Measurements from ENCODE around the gene HSD17B11. TPM values are rescaled to one million over a fixed set of nuclear protein-coding genes. Genes with fewer than 3 reads are reported as not detected.
"Not testable (repeated sequence)": the region's sequence is repeated elsewhere in the genome, so short reads cannot be mapped to it uniquely, and the experiment has no call there.

Gene HSD17B11
- total and polyA plus RNA-seq, 8 donors = 20.0 to 53.5 (median 34.8) TPM

DNA sequence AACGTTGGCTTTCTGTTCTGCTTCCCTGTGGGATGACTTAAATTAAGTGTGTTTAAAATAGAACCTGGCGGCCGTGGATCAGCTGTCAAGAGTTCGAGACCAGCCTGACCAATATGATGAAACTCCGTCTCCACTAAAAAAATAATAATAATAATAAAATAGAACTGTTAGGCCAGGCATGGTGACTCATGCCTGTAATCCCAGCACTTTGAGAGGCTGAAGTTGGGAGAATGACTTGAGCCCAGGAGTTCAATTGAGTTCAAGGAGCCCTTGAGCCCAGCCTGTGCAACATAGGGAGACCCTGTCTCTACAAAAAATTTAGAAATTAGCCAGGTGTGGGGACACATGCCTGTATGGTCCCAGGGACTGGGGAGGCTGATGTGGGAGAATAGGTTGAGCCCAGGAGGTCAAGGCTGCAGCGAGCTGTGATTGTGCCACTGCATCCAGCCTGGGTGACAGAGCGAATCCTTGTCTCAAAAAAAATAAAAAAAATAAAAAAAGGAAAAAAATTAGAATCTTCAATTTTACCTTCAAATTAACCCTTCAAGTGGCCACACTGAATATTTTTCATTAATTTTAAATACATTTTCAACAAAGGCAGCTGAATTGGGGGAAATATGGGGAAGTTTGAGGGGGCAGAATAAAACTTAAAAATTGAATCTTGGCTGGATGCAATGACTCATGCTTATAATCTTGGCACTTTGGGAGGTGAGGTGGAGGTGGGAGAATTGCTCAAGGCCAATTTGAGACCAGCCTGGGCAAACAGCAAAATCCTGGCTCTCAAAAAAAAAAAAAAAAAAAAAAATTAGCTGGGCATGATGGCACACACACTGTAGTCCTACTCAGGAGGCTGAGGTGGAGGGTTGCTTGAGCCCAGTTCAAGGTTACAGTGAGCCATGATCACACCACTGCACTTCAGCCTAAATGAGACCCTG, 36.6 kb downstream of the HSD17B11 start:
- intact Hi-C loops (cut with DNase I) = no loop called here
- WGBS, 2 donors = 57 to 66% methylated on average over 7 of the region's 7 CpGs
- ATAC-seq = peak; percentile 71 to 81 (median 78)
- DNase-seq = peak in 2 of 6 donors; percentile 26 to 56
- Histone ChIP-seq H3K9me3 (no peaks in the 10 kb centered on the region), H3K4me3 (no peak overlapping the region), H3K4me1 (peaks cover 11 to 31% (median 25%) of the 10 kb centered on the region in 3 donors), H3K27me3 (no peaks in the 10 kb centered on the region), H3K27ac (peak overlapping the region in 2 of 4 donors; percentile 51 to 70), H3K36me3 (no peaks in the 10 kb centered on the region)
- TF ChIP-seq CTCF (IDR thresholded peaks at IDR 0.05) = no peak
- FAIRE-seq = no peak

DNA sequence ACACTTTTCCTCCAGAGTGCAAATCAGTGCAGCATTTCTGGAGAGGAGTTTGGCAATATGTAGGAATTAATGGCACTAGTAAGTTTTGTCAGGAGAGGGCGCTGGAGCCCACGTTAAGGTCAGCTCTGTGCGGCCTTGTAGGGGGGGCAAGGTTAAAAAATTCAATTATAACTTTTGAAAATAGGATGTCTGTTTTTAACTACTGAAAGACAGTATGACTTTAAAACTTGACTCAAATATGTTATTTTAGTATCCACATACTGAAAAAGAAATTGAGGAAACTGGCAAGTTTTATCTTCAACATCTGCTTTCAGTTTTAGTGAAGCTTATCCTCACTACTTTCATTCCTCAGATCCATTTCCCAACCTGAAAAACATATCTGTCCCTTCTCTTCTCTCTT, 37.4 kb downstream of the HSD17B11 start:
- peak overlapping the region in 2 of 4 donors; percentile 51 to 70 for H3K27ac ChIP-seq
- intact Hi-C loops (cut with DNase I) = no loop called here
- WGBS, 2 donors = 14 to 16% methylated on average over 3 of the region's 3 CpGs
- H3K4me3 ChIP-seq = no peak overlapping the region
- ATAC-seq (peak; percentile 83 to 89 (median 86)), FAIRE-seq (no peak), DNase-seq (peak in 4 of 6 donors; percentile 38 to 59 (median 42))
- no peaks in the 10 kb centered on the region for H3K27me3 ChIP-seq
- H3K9me3 ChIP-seq = no peaks in the 10 kb centered on the region
- peaks cover 11 to 29% (median 25%) of the 10 kb centered on the region in 3 donors for H3K4me1 ChIP-seq
- TF ChIP-seq CTCF (IDR thresholded peaks at IDR 0.05) = peak; percentile 9 to 39 (median 30)
- no peaks in the 10 kb centered on the region for H3K36me3 ChIP-seq

GRCh38 chr4:87345139-87345538, 45.8 kb downstream of the HSD17B11 start:
- H3K4me3 ChIP-seq = no peak overlapping the region
- TF ChIP-seq CTCF (IDR thresholded peaks at IDR 0.05) = no peak
- ATAC-seq = no peak
- FAIRE-seq = no peak
- H3K4me1 ChIP-seq = peaks cover 7 to 14% (median 8%) of the 10 kb centered on the region in 3 donors
- H3K27ac ChIP-seq = no peak overlapping the region
- DNase-seq = no peak
- H3K36me3 ChIP-seq = no peaks in the 10 kb centered on the region
- intact Hi-C loops (cut with DNase I) = no loop called here
- H3K27me3 ChIP-seq = no peaks in the 10 kb centered on the region
- H3K9me3 ChIP-seq = no peaks in the 10 kb centered on the region

DNA sequence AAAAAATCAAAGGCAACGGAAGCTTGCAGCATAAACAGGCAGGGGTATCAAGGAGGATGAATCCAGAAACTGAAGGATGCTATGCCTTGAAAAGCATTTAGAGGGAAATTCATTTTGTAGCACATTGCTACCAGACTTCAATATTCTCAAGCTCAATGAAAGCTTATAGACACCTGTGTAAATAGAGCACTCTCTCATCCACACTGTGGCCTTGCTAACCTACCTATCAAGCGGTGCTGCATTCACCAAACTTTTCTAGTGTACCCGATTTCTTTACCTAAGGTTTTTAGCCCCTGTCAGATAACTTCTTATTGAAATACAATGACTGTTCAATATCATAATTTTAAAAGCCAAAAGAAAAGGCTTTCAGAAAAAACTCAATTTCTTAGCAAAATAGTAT, 48.1 kb downstream of the HSD17B11 start:
- intact Hi-C loops (cut with DNase I) = no loop called here
- Histone ChIP-seq H3K4me1 (peaks cover 7 to 14% (median 8%) of the 10 kb centered on the region in 3 donors), H3K27me3 (no peaks in the 10 kb centered on the region), H3K9me3 (no peaks in the 10 kb centered on the region), H3K4me3 (no peak overlapping the region), H3K36me3 (peaks cover 0 to 7% (median 0%) of the 10 kb centered on the region in 3 donors), H3K27ac (peak overlapping the region; percentile 36 to 79 (median 50))
- FAIRE-seq (no peak), DNase-seq (peak in 3 of 6 donors; percentile 40 to 49 (median 47)), ATAC-seq (peak; percentile 94 to 96 (median 95))
- TF ChIP-seq CTCF (IDR thresholded peaks at IDR 0.05) = no peak
- 39 to 42% methylated on average over 3 of the region's 3 CpGs for WGBS, 2 donors

DNA sequence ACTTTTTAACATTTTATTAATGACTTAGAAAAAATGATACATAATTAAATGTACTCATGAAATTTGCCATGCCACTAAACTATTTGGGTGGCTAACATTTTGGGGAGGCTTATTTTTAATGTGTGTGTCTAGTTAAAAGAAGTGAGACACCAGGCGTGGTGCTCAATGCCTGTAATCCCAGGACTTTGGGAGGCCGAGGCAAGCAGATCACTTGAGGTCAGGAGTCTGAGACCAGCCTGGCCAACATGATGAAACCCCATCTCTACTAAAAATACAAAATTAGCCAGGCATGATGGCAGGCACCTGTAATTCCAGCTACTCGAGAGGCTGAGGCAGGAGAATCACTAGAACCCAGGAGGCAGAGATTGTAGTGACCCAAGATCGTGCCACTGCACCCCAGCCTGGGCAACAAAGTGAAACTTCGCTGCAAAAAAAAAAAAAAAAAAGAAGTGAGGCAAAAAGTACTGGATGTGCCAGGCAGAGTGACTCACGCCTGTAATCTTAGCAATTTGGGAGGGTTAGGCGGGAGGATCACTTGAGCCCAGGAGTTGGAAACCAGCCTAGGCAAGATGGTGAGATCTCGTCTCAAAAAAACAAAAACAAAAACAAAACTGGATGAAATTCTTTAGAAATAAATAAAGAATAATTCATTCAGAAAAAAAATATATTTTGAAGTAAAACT, 48.9 kb downstream of the HSD17B11 start:
- H3K36me3 ChIP-seq; H3K4me3 ChIP-seq; intact Hi-C loops (cut with DNase I); H3K9me3 ChIP-seq; H3K27me3 ChIP-seq: not testable (repeated sequence)
- DNase-seq = peak in 4 of 6 donors; percentile 41 to 72 (median 48)
- WGBS, 2 donors = 50 to 51% methylated on average over 8 of the region's 8 CpGs
- peak; percentile 79 to 91 (median 87) for ATAC-seq
- peaks cover 7 to 14% (median 8%) of the 10 kb centered on the region in 3 donors for H3K4me1 ChIP-seq
- peak overlapping the region; percentile 36 to 79 (median 50) for H3K27ac ChIP-seq
- FAIRE-seq = peak; percentile 5
